Caco-2 (cell line): ENCODE data around the gene TMX3. TPM values are rescaled to one million over a fixed set of nuclear protein-coding genes. Genes with fewer than 3 reads are reported as not detected.

Experiments used
- BruUV-seq: library from RNA; stranded (reverse); fragments of 400-500 nt; replicated peaks from 2 replicates; lab custom pipeline; 2021; lab: Mats Ljungman, UMichigan
- CTCF ChIA-PET: fragments of 300-600 bp; sonication (Branson Sonifier 250); formaldehyde crosslinking; loops from one replicate; lab custom pipeline; 2022; ENCODE audit warnings: antibody characterized with exemption; lab: Charles Lee
- POLR2A ChIA-PET: fragments of 300-600 bp; sonication (Branson Sonifier 250); formaldehyde crosslinking; loops from one replicate; lab custom pipeline; 2022; ENCODE audit warnings: antibody characterized with exemption; lab: Charles Lee
- DNase-seq, 2 experiments: peaks; one replicate each; pipeline versions ENCODE4 v3.0.0 to v3.0.0-alpha.2; 2020 to 2022
- H3K27me3 ChIP-seq: replicated peaks from 2 replicates; pipeline ENCODE4 v1.6.0; 2011; ENCODE audit warnings: low read length; ENCODE audit not compliant: control insufficient read depth, insufficient read depth
- H3K36me3 ChIP-seq: 2 replicates; pipeline ENCODE4 v1.5.1; 2011; ENCODE audit warnings: low read length; ENCODE audit not compliant: control insufficient read depth, insufficient read depth
- H3K4me1 ChIP-seq: fragments of 250-450 bp; sonication (Bioruptor Pico); 2 replicates; pipeline ENCODE4 v1.5.1; 2020; ENCODE audit warnings: mild to moderate bottlenecking
- H3K4me3 ChIP-seq: 2 replicates; pipeline ENCODE4 v1.5.1; 2011; ENCODE audit warnings: low read depth, mild to moderate bottlenecking, control low read depth, low read length
- H3K9me3 ChIP-seq: fragments of 250-450 bp; sonication (Bioruptor Pico); 2 replicates; pipeline ENCODE4 v1.5.1; 2020; ENCODE audit warnings: mild to moderate bottlenecking, moderate library complexity
- H3K27ac Mint-ChIP-seq: one replicate; pipeline ENCODE4 v1.8.0; 2022; ENCODE audit warnings: mixed read lengths; ENCODE audit not compliant: unreplicated experiment
- H3K27me3 Mint-ChIP-seq: one replicate; pipeline ENCODE4 v1.8.0; 2022; ENCODE audit warnings: mixed read lengths; ENCODE audit not compliant: insufficient read depth, unreplicated experiment
- H3K36me3 Mint-ChIP-seq: one replicate; pipeline ENCODE4 v1.8.0; 2022; ENCODE audit warnings: mild to moderate bottlenecking, mixed read lengths; ENCODE audit not compliant: insufficient read depth, unreplicated experiment
- H3K4me1 Mint-ChIP-seq: one replicate; pipeline ENCODE4 v1.8.0; 2022; ENCODE audit warnings: low read depth, mixed read lengths; ENCODE audit not compliant: unreplicated experiment
- H3K4me3 Mint-ChIP-seq: one replicate; pipeline ENCODE4 v1.8.0; 2022; ENCODE audit warnings: mild to moderate bottlenecking, moderate library complexity, mixed read lengths; ENCODE audit not compliant: unreplicated experiment
- H3K9me3 Mint-ChIP-seq: one replicate; pipeline ENCODE4 v1.8.0; 2022; ENCODE audit warnings: mixed read lengths; ENCODE audit not compliant: unreplicated experiment
- CTCF ChIP-seq, 2 experiments: fragments of 200-600 bp in 1 of 2; IDR thresholded peaks; 1 replicate in 1 of 2; 2 replicates in 1 of 2; pipeline versions ENCODE4 v1.5.1 to v1.8.0; 2011 to 2022; ENCODE audit warnings: antibody characterized with exemption in 1 of 2, control low read depth in 1 of 2, inconsistent platforms in 1 of 2, low read depth in 1 of 2, low read length in 1 of 2, mild to moderate bottlenecking in 1 of 2, moderate library complexity in 1 of 2; ENCODE audit not compliant: insufficient read depth in 1 of 2, severe bottlenecking in 1 of 2, unreplicated experiment in 1 of 2
- intact Hi-C: fragments of 100-400 bp; cut with micrococcal nuclease; formaldehyde crosslinking; loops from one replicate; pipeline ENCODE4 v1.10.0; 2022; ENCODE audit not compliant: unreplicated experiment
- total RNA-seq: library from RNA; stranded (reverse); gene quantifications from 2 replicates; pipeline ENCODE4 v1.2.3, GENCODE V29; 2022

The TMX3 gene
- total RNA-seq, 1 experiment from 2014 or later: 17.9 TPM

DNA sequence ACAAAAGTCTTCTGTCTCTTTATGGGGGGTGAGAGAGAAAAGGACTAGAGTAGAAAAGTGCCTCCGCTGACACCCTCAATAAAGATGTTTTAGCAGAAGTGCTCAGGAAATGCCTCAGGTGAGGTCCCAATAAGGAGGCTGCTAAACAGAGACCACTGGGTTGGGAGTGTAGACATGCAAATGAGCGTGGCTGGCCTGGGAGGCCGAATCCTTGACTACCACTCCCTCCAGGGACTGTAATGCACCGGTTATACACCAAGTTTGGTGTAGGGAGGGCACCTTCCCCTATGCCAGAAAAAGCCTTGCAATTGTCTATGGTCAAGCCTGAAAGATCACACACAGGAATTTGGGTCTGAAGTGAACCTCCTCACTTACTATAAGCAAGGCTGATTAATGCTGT is 1.8 kb downstream of the TMX3 start:
- POLR2A ChIA-PET: no interaction called here
- H3K4me3 ChIP-seq: no peak overlapping the region
- BruUV-seq: no TSS peak

GRCh38 chr18:68707646-68708045 is 7.3 kb downstream of the TMX3 start:
- H3K4me3 ChIP-seq: no peak overlapping the region
- BruUV-seq: no TSS peak
- H3K27me3 ChIP-seq: no peaks in the 10 kb centered on the region
- Mint-ChIP-seq H3K9me3 (no peaks in the 10 kb centered on the region), H3K36me3 (peaks cover 9% of the 10 kb centered on the region), H3K27ac (no peak overlapping the region), H3K4me1 (no peaks in the 10 kb centered on the region), H3K27me3 (no peaks in the 10 kb centered on the region), H3K4me3 (no peak overlapping the region)
- no peak for TF ChIP-seq CTCF (IDR thresholded peaks at IDR 0.05; ENCODE audit: insufficient read depth in 1 of 2, low read depth in 1 of 2, low read length in 1 of 2, severe bottlenecking in 1 of 2, unreplicated experiment in 1 of 2)
- no peaks in the 10 kb centered on the region for H3K4me1 ChIP-seq
- no peaks in the 10 kb centered on the region for H3K9me3 ChIP-seq
- ChIA-PET POLR2A (no interaction called here), CTCF (no interaction called here)
- DNase-seq: no peak
- no peaks in the 10 kb centered on the region; the same call in none of the 2 replicates for H3K36me3 ChIP-seq
- intact Hi-C loops: no loop called here

More for the DNA sequence above, 1.8 kb downstream of the TMX3 start:
- Mint-ChIP-seq H3K27me3 (no peaks in the 10 kb centered on the region), H3K36me3 (peaks cover 14% of the 10 kb centered on the region), H3K4me3 (no peak overlapping the region), H3K4me1 (no peaks in the 10 kb centered on the region), H3K9me3 (no peaks in the 10 kb centered on the region), H3K27ac (no peak overlapping the region)
- TF ChIP-seq CTCF (IDR thresholded peaks at IDR 0.05; ENCODE audit: insufficient read depth in 1 of 2, low read depth in 1 of 2, low read length in 1 of 2, severe bottlenecking in 1 of 2, unreplicated experiment in 1 of 2): no peak
- Histone ChIP-seq H3K27me3 (no peaks in the 10 kb centered on the region), H3K36me3 (no peaks in the 10 kb centered on the region; the same call in none of the 2 replicates), H3K9me3 (no peaks in the 10 kb centered on the region), H3K4me1 (no peaks in the 10 kb centered on the region)
- CTCF ChIA-PET: no interaction called here
- no peak for DNase-seq
- intact Hi-C loops: no loop called here

DNA sequence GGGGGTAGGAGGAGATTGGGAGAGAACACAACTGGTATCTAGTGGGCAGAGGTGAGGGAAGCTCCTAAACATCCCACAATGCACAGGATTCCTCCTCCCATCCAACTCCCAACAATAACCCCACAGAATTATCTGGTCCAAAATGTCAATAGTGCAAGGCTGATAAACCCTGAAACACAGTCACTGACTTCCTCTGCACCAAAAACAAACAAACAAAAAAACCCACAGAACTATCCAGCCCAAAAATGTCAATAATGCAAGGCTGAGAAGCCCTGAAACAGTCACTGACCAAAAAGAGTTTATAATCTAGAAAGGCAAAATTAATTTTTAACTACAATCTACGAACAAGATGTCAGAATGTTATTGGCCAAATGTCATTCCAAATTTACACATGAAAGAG is 9.8 kb downstream of the TMX3 start:
- H3K27me3 ChIP-seq: no peaks in the 10 kb centered on the region
- peaks cover 9% of the 10 kb centered on the region for H3K36me3 Mint-ChIP-seq
- H3K4me3 ChIP-seq: no peak overlapping the region
- TF ChIP-seq CTCF (IDR thresholded peaks at IDR 0.05; ENCODE audit: insufficient read depth in 1 of 2, low read depth in 1 of 2, low read length in 1 of 2, severe bottlenecking in 1 of 2, unreplicated experiment in 1 of 2): no peak
- no peaks in the 10 kb centered on the region for H3K27me3 Mint-ChIP-seq
- H3K9me3 ChIP-seq: no peaks in the 10 kb centered on the region
- DNase-seq: no peak
- no peaks in the 10 kb centered on the region for H3K36me3 ChIP-seq
- no peaks in the 10 kb centered on the region for H3K4me1 Mint-ChIP-seq
- BruUV-seq: no TSS peak
- CTCF ChIA-PET: no interaction called here
- H3K4me3 Mint-ChIP-seq: no peak overlapping the region
- no peak overlapping the region for H3K27ac Mint-ChIP-seq
- no peaks in the 10 kb centered on the region for H3K9me3 Mint-ChIP-seq
- POLR2A ChIA-PET: no interaction called here
- H3K4me1 ChIP-seq: no peaks in the 10 kb centered on the region
- intact Hi-C loops: no loop called here
